DND-41 (cell line): ENCODE measurements around the gene B3GLCT.

Experiments
- ATAC-seq: fragments of 200-7000 bp; cut with Tn5 transposase; 3 replicates; pipeline ENCODE4 v1.9.1; 2021; ENCODE audit warnings: low read depth; ENCODE audit not compliant: insufficient read depth
- DNase-seq: peaks from one replicate; pipeline ENCODE4 v3.0.0-alpha.2; 2020
- H2AFZ ChIP-seq: 2 replicates; pipeline ENCODE4 v1.6.0; 2012; ENCODE audit warnings: low read depth, low read length
- H3K27ac ChIP-seq: 2 replicates; pipeline ENCODE4 v1.5.1; 2012; ENCODE audit warnings: low read length, inconsistent platforms
- H3K27me3 ChIP-seq: fragments of 200-600 bp; sonication (generic); 2 replicates; pipeline ENCODE4 v1.6.0; 2012; ENCODE audit warnings: low read length, mild to moderate bottlenecking, inconsistent platforms; ENCODE audit not compliant: insufficient read depth, poor library complexity
- H3K36me3 ChIP-seq: 2 replicates; pipeline ENCODE4 v1.5.1; 2012; ENCODE audit warnings: low read length, inconsistent platforms; ENCODE audit not compliant: insufficient read depth
- H3K4me1 ChIP-seq: 2 replicates; pipeline ENCODE4 v1.5.1; 2012; ENCODE audit warnings: mild to moderate bottlenecking, low read length; ENCODE audit not compliant: insufficient read depth
- H3K4me2 ChIP-seq: 2 replicates; pipeline ENCODE4 v1.6.0; 2012; ENCODE audit warnings: mild to moderate bottlenecking, moderate library complexity, low read length, inconsistent platforms; ENCODE audit not compliant: insufficient read depth
- H3K4me3 ChIP-seq, 2 experiments: fragments of 200-600 bp in 1 of 2; shearing (Covaris generic) in 1 of 2; 2 replicates each; pipeline ENCODE4 v1.5.1; 2012 to 2016; ENCODE audit warnings: inconsistent platforms in 2 of 2, low read length in 2 of 2, mild to moderate bottlenecking in 2 of 2, low read depth in 1 of 2, moderate library complexity in 1 of 2
- H3K79me2 ChIP-seq: 2 replicates; pipeline ENCODE4 v1.6.0; 2012; ENCODE audit warnings: low read length, inconsistent platforms; ENCODE audit not compliant: insufficient read depth
- H3K9ac ChIP-seq: 2 replicates; pipeline ENCODE4 v1.6.0; 2012; ENCODE audit warnings: low read depth, mild to moderate bottlenecking, inconsistent platforms, low read length, moderate library complexity
- H3K9me3 ChIP-seq: 2 replicates; pipeline ENCODE4 v1.5.1; 2012; ENCODE audit warnings: low read length, moderate library complexity, mild to moderate bottlenecking, inconsistent platforms; ENCODE audit not compliant: insufficient read depth, severe bottlenecking
- H4K20me1 ChIP-seq: 2 replicates; pipeline ENCODE4 v1.6.0; 2012; ENCODE audit warnings: low read length; ENCODE audit not compliant: insufficient read depth
- EZH2 ChIP-seq: IDR thresholded peaks from 3 replicates; pipeline ENCODE4 v1.6.1; 2012; ENCODE audit warnings: borderline replicate concordance, low read depth, mild to moderate bottlenecking, moderate library complexity, low read length, inconsistent platforms; ENCODE audit not compliant: severe bottlenecking
- TF ChIP-seq, protein P1 (sequence below): IDR thresholded peaks from 2 replicates; pipeline ENCODE4 v1.5.1; 2012; ENCODE audit warnings: borderline replicate concordance, low read length, moderate library complexity, mild to moderate bottlenecking; ENCODE audit not compliant: poor library complexity, severe bottlenecking; ENCODE audit errors: extremely low read depth

B3GLCT gene

DNA sequence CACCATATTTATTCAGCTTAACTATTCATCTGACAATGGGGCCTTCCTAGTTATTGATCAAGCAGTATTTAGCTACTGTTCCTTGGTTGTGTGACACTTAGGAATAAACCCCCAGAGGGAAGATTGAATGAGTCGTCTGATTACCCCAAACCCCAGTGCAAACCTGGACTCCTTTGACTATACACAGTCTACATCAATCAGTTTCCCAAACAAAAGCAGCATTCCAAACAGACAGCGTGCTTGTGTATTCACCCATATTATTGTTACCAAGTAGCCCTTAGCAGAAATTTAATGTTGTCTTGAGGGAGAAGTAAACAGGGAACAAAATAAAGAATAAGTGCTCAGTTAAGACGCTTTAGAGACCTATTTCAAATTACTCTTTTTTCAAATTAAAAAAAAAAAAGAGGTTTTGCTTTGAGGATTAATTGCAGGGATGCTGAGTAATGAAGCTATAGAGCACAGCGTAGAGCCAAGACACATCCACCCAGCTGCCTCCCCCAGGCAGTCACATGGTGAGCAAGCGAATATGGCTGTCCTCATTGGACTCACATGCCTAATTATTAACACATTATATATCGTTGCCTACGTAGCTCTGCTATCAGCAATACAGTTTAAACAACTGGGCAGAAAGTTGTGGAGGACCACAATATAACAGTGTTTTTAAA lies 14.7 kb upstream of the B3GLCT start:
- no peak overlapping the region for H3K27ac ChIP-seq
- TF ChIP-seq, protein P1, sequence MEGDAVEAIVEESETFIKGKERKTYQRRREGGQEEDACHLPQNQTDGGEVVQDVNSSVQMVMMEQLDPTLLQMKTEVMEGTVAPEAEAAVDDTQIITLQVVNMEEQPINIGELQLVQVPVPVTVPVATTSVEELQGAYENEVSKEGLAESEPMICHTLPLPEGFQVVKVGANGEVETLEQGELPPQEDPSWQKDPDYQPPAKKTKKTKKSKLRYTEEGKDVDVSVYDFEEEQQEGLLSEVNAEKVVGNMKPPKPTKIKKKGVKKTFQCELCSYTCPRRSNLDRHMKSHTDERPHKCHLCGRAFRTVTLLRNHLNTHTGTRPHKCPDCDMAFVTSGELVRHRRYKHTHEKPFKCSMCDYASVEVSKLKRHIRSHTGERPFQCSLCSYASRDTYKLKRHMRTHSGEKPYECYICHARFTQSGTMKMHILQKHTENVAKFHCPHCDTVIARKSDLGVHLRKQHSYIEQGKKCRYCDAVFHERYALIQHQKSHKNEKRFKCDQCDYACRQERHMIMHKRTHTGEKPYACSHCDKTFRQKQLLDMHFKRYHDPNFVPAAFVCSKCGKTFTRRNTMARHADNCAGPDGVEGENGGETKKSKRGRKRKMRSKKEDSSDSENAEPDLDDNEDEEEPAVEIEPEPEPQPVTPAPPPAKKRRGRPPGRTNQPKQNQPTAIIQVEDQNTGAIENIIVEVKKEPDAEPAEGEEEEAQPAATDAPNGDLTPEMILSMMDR, result no peak
- TF ChIP-seq EZH2, result no peak
- H3K4me2 ChIP-seq, result no peak overlapping the region
- H3K9me3 ChIP-seq, result no peaks in the 10 kb centered on the region
- H4K20me1 ChIP-seq, result no peaks in the 10 kb centered on the region
- DNase-seq (no peak), ATAC-seq (no peak)
- no peak overlapping the region for H2AFZ ChIP-seq
- peaks cover 4% of the 10 kb centered on the region for H3K27me3 ChIP-seq
- H3K9ac ChIP-seq, result no peak overlapping the region
- no peak overlapping the region for H3K4me3 ChIP-seq
- no peaks in the 10 kb centered on the region for H3K36me3 ChIP-seq
- H3K4me1 ChIP-seq, result no peaks in the 10 kb centered on the region
- no peaks in the 10 kb centered on the region for H3K79me2 ChIP-seq

DNA sequence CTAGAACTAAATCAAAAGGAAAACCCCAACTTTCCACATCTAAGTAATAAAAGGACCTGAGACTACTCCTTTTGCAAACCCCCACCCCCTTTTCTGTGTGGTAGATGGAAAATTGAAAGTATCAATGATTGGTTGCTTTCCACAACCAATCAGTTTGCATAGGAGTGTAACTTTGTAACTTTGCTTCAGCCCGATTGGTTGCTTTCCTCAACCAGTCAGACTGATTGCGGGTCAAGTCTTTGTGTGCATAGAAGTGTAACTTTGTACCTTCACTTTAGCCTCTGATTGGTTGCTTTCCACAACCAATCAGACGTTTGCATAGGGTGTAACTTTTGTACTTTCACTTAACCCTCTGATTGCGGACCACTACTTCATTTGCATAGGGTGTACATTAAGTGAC lies 8.0 kb upstream of the B3GLCT start:
- H3K79me2 ChIP-seq, result no peaks in the 10 kb centered on the region
- H3K27ac ChIP-seq, result no peak overlapping the region
- DNase-seq, result no peak
- H2AFZ ChIP-seq, result no peak overlapping the region
- no peak for TF ChIP-seq EZH2
- TF ChIP-seq, protein P1, result no peak
- no peaks in the 10 kb centered on the region for H3K9me3 ChIP-seq
- no peaks in the 10 kb centered on the region for H3K36me3 ChIP-seq
- no peak for ATAC-seq
- peaks cover 9% of the 10 kb centered on the region for H3K27me3 ChIP-seq
- no peaks in the 10 kb centered on the region for H3K4me1 ChIP-seq
- no peak overlapping the region for H3K9ac ChIP-seq
- H3K4me3 ChIP-seq, result no peak overlapping the region
- no peaks in the 10 kb centered on the region for H4K20me1 ChIP-seq
- no peak overlapping the region for H3K4me2 ChIP-seq

DNA sequence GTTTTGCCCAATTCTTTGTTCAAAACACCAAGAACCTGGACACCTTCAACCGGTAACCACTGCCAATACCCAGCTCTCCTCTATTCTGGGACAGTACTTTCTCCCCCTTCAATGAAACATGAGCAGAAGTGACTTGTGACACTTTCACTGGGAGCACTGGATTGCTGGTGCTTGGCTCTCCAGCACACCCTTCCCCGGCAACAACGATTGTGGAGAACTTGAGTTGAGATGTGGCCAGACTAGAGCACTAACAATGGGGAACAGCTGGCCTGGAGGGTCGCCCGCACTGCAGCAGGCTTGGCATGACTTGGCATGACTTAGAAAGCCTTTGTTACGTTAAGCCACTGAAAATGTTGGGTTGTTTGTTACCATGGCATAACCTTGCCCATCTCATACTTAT lies 7.5 kb upstream of the B3GLCT start:
- peaks cover 9% of the 10 kb centered on the region for H3K27me3 ChIP-seq
- no peak for DNase-seq
- H3K9me3 ChIP-seq, result no peaks in the 10 kb centered on the region
- no peaks in the 10 kb centered on the region for H4K20me1 ChIP-seq
- H2AFZ ChIP-seq, result no peak overlapping the region
- no peak overlapping the region for H3K4me3 ChIP-seq
- no peak overlapping the region for H3K27ac ChIP-seq
- no peaks in the 10 kb centered on the region for H3K79me2 ChIP-seq
- no peak for TF ChIP-seq EZH2
- TF ChIP-seq, protein P1, result no peak
- no peaks in the 10 kb centered on the region for H3K36me3 ChIP-seq
- ATAC-seq, result no peak
- H3K9ac ChIP-seq, result no peak overlapping the region
- H3K4me1 ChIP-seq, result no peaks in the 10 kb centered on the region
- no peak overlapping the region for H3K4me2 ChIP-seq

DNA sequence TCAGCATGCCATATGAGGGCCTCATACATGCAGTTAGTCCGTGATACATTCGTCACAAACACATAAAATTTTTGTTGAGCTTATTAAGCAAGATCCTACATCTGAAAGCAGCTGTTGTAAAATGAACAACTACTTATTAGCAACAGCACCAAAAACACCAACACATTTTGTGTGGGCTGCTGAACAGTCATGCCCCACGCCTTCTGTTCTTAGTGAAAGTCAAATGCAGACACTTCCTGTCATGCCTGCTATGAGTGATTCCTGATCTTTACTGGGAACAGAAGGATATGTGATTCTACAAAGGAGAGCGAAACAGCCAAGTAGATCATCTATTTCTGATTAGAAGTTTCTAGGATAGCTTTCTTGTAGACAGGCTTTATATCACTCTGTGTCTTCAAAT lies 4.2 kb upstream of the B3GLCT start:
- DNase-seq, result no peak
- no peak for ATAC-seq
- H4K20me1 ChIP-seq, result no peaks in the 10 kb centered on the region
- H3K9ac ChIP-seq, result no peak overlapping the region
- H3K9me3 ChIP-seq, result no peaks in the 10 kb centered on the region
- H2AFZ ChIP-seq, result no peak overlapping the region
- peaks cover 2% of the 10 kb centered on the region; the same call in 1 of the 2 replicates for H3K79me2 ChIP-seq
- peaks cover 4% of the 10 kb centered on the region for H3K27me3 ChIP-seq
- no peak overlapping the region for H3K4me2 ChIP-seq
- H3K36me3 ChIP-seq, result no peaks in the 10 kb centered on the region
- no peak overlapping the region for H3K4me3 ChIP-seq
- TF ChIP-seq, protein P1, result no peak
- TF ChIP-seq EZH2, result no peak
- no peak overlapping the region for H3K27ac ChIP-seq
- peaks cover 12% of the 10 kb centered on the region for H3K4me1 ChIP-seq
